ENCODE data around the gene ATXN1.

Gene ATXN1

DNA sequence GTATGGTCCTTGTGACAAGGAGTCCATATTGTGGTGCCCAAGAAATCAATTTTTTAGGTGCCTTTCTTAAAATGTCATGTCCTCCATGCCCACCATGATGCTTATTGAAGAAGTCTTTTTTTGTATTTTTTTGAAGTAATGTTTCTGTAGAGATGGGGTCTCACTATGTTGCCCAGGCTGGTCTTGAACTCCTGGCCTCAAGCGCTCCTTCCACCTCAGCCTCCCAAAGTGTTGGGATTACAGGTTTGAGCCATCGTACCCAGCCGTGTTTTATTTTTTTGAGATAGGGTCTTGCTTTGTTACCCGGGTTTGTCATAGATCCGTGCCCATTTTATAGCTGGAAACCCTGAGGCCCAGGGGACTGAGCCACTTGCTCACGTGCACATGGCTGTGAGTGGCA lies 238.3 kb downstream of the ATXN1 start:
- DNase-seq, result no peak

DNA sequence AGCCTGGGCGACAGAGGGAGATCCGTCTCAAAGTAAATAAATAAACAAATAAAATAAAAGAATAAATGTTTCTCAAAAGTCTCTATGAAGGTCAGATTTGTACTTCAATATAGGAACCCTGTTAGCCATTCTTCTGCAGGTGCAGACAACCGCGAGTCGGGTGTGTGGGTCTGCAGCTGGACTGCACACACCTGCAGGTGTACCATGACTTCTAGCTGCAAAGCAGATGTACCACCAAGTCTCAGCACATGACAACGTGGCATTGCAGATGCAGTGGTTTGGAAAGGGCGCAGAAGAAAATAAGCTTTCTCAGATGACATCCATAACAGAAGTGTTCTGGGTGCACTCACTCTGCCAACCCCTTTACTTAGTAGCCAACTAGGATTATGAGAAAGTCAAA lies 239.7 kb downstream of the ATXN1 start:
- DNase-seq, result no peak

DNA sequence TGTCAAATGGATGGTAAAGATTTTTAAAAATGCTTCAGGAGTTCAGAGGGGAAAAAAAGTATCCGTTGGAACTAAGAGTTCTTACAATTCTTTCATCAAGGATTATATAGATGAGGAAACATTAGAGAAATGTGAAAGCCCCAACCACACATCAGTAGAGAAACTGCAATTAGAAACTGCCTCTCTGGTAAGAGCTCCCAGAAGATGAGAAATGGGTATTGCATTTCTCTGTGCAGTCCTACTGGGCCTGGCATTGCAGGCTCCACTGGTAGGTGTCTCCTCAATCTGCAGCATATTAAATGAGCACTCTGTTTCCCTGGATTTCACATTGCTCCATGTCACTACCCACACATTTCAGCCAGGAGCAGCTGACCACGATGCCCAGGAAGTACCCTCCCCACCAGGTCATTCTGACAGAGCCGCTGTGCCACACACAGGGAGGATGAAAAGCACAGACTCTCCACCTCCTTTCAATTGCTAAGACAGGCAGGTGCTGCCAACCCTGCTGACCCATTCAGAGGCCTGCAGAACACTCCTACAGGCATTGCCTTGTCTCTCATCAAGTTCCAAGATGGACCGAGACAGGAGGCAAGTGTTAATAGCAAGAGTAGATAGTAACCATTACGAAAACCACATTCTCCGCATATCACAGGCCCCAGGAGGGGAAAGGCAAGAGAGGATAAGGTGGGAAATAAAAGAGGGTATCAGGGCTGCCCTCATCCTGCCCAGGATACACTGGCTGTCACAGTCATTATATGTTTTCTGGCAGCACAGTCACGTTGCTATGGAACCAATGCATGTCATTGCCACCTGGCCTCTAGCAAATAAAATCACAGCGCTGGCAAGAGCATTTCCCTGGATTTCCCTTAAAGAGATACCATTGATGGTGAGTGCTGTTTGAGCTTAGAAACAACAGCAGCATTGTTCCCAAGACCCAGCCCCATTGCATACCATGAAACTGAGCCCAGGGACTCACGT lies 241.7 kb downstream of the ATXN1 start:
- no peak for DNase-seq

DNA sequence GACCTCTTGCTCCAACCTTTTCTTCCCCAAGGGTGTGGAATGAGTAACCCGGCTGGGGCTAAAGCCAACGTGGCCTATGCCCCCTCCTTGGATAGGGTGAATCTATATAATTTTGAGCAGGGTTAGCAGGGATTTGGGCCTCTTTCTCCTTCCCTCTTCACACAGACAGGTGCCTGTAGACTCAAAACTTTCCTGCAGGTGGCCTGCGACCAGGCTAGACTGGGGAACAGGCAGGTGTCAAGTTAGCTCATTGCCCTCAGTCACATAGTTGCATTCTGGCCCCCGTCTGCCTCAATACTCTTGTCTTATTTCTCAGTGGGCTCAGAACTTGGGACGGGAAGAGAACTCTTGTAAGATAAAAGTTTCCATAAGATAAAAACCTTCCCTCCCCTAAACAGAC lies 243.0 kb downstream of the ATXN1 start:
- no peak for DNase-seq

DNA sequence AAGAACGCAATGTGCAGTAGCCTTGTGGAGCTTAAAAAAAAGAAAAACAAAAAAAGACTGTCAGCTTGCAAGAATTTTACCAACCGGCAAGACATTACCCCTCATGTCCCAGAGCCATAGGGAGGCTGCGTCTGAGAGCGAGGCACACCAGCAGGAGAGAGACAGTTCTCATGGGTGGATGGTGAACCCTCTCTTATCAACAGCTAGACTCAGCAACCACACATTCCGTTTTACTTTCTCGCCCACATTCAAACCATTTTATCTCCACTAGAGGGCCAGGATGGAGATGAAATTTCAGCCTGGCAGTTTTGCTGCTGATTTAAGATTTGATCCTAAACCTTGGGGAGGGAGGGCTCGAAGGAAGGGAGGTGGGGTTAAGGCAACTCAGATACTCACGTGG lies 247.0 kb downstream of the ATXN1 start:
- no peak for DNase-seq

DNA sequence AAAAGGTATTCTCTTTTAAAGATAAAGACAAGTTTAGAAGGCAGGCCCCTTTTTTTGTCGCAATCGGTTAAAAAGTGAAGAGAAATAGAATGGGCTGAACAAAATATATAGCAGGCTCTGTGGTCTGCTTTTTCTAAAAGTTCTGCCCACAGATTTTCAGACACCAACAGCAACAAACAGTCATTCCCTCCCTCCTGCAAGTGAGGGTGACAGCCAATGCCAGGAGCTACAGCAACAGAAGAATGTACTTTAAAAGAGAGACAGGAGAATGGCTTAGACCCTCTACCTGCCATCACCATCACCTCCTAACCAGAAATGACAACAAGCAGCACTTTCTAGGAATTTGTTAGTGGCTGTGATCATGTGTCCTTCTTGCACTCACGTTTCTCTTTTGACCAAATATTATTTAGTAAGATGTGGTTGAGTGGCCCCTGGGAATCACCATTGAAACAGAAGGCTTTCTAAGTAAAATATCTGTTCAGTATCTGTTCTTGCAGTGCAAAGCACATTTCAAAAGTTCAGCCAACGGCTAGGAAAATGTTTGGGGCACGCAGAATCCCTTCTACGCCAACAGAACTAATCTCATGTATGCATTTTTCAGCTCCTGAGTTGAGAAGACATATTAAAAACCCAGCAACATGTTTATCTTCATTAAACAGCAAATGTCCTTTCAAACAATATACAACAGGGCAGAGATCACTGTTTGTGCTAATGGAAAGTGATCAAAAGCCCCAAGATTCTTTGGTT lies 248.5 kb downstream of the ATXN1 start:
- DNase-seq, result no peak

DNA sequence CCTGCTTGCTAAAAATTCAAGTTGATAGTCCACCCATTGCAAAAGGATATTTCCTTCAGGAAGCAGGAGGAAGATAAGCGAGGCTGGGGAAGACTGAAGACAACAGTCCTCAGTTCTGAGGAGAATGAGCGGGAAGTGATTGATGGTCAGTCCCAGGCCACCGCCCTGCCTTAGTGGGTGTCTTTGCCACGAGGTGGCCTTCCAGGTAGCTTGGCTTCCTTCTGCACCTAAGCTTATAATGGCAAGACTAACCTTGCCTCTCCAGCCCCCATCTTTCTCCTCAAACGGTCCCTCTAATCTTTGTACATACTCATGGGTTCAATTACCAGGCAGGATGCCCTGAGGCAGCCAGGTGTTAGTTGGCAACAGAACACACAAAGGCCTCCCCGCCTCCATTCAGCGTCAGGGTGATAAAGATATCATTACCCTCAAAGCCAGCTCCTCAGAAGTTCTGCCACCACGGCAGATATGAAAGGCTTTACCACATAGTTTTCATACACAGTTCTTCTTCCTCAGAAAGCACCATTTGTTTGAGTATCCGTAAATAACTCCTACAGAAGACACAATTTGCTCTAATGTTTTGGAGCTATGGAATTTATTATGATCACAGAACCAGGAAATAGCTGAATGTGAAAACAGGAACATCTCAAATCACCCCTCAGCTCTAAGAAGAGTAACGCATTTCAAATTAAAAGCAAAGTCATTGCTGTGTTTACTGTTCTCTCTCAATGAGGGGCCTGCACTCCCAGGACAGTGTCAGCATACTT lies 249.4 kb downstream of the ATXN1 start:
- DNase-seq, result no peak

DNA sequence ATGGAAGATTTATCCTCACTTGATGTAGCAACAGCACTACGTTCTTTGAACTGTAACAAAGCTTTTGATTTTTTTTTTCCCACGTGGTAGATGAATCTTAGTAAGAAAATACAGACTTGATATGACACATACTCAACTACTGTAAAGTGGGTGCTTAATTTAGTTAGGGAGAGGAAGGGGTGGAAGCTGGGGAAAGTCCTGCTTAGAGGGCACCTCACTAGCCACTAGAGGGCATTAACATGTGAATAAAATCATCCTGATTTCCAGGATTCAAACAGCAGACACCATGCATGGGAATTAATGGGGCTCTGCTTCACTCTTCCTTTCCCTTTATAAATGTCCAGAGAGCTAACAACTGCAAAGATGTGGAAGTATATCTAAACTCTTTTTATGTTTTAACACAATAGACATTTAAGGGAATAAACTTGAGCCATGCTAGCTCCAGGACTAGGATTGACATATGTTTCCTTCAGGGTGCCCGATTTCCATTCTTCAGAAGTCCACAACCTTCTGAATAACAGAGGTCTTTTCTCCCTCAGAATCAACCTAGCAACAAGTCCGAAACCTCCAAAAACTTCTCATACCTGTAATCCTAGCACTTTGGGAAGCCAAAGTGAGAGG lies 250.1 kb downstream of the ATXN1 start:
- DNase-seq, result no peak

DNA sequence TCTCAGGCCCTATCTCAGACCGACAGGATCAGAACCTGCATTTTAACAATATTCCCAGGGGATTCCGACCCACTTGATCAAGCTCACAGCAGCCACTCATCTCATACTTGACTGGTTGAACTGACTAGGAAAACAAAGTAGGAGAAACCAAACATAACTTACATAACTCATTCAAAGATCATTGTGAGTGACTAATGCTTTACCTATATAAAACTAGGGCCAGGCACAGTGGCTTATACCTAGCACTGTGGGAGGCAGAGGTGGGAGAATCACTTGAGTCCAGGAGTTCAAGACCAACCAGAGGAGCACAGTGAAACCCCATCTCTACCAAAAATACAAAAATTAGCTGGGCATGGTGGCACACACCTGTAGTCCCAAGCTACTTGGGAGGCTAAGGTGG lies 251.0 kb downstream of the ATXN1 start:
- DNase-seq, result no peak

DNA sequence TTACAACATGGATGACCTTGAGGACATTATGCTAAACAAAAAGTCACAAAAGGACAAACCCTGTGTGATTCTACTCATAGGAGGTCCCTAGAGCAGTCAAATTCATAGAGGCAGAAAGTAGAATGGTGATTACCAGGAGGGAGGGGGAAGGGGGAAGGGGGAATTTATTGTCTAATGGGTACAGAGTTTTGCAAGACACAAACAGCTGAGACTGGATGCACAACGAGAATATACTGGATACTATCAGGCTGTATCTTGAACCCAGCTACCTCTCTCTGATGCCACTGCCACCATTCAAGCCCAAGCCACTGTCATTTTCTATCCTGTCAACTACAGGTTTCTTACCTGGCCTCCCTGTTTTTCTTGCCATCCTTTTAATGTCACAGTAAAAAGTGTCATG lies 252.3 kb downstream of the ATXN1 start:
- no peak for DNase-seq

DNA sequence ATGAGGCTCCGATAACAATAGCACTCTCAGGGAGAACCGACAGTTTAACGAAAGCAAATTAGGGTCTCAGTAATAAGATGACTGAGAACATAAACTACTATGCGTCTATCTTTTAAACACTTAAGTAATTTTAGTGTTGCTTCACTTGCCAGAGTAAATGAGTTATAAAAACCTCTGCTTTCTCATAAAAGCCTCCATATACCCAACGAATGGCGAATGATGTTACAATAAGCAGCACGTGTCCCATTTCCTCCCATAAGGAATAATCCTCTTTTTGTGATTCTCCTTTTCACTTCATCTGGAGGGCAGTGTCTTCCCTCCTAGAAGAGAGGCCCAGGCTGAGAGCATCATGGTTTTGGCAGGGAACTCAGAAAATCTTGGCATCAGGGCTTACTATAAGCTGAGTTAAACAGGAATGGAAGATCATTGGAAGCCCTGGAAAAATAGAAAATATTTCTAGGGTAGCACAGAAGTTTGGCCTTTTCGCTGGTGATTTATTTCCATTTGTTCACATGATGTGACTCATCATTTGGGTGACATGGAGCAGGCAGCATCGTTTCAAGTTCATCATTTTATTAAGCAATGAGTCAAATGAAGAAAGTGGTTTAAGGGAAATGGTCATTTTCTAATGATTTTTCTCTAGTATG lies 255.4 kb downstream of the ATXN1 start:
- no peak for DNase-seq

DNA sequence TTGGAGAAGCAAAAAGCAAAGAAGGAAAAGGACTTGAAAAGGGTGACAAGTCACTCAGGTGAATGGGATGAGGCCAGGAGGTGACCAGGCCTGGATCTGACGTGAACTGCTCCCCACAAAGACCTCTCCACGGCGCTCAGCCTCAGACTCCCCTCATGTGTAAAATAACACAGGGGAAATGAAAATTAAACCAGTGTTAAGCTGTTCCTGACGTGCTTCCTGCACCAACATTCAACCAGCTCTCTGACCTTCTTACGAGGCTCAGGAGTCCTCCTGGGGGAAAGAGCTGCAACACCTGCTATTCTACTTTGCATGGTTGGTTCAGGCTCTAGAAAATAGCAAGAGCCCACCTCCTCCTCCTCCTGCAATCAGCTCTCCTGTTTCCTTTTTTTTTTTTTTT lies 256.7 kb downstream of the ATXN1 start:
- DNase-seq, result no peak

DNA sequence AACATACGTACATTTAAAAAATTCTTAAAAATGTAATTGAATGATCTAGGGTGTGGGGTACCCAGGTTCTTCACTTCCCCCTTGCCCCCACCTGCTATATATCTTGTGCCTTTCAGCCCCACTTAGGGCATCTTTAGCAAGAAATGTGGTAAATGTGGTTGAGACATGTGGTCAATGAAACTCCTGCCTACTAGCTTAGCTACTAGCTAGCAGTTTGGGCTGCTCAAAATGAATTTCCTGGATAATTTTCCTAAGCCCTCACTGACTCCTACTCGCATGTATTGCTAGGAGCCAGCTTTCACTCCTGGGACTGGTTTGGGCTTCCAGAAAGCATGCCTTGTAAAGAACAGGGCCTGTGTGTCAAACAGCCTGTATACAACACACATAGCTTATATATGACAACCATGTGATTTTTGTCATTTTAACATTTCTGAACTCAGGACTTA lies 257.3 kb downstream of the ATXN1 start:
- no peak for DNase-seq

DNA sequence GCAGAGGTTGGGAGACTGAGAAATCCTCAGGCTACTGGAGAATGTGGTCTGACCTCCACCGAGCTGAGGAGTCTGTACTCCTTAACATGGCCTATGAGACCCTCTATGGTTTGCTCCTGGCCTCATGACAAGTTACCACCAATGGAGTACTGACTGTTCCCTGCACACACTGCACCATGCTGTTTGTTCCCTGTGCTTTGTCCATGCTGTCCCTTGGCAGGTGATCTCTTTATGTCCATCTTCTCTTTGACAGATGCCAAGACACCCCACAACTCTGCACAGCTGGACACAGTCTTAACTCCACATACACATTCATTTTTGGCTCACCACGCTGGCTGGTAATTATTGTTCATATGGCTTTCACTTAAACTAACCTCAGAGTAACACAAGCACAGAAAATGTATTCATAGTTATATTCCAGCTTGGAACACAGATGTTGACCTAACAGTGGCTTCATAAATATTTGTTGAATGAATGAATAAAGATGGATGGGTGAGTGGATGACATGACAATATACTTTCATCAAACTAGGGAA lies 258.0 kb downstream of the ATXN1 start:
- DNase-seq, result no peak

DNA sequence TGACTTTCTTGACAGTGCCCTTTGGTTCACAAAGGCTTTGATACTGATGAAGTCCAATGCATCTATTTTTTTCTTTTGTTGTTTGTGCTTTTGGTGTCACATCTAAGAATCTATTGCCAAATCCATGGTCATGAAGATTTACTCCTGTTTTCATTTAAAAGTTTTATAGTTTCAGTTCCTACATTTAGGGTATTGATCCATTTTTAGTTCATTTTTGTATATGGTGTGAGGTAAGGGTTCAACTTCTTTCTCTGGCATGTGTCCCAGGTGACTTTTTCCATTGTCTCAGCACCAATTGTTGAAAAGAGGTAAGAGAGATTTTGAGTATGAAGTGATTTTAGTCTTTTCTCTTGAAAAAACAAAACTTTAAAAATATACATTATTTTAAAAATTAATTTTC lies 262.3 kb downstream of the ATXN1 start:
- DNase-seq, result no peak

DNA sequence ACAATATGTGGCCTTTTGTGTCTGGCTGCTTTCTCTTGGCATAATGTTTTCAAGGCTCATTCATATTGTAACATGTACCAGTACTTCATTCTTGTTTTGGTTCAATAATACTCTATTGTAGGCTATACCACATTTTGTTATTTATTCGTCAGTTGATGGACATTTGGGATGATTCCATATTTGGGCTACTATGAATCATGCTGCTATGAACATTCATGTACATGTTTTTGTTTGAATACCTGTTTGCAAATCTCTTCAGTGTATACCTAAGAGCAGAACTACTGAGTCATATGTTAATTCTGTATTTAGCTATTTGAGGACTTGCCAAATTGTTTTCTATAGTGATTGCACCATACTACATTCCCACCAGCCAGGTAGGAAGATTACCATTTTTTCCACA lies 263.0 kb downstream of the ATXN1 start:
- no peak for DNase-seq

DNA sequence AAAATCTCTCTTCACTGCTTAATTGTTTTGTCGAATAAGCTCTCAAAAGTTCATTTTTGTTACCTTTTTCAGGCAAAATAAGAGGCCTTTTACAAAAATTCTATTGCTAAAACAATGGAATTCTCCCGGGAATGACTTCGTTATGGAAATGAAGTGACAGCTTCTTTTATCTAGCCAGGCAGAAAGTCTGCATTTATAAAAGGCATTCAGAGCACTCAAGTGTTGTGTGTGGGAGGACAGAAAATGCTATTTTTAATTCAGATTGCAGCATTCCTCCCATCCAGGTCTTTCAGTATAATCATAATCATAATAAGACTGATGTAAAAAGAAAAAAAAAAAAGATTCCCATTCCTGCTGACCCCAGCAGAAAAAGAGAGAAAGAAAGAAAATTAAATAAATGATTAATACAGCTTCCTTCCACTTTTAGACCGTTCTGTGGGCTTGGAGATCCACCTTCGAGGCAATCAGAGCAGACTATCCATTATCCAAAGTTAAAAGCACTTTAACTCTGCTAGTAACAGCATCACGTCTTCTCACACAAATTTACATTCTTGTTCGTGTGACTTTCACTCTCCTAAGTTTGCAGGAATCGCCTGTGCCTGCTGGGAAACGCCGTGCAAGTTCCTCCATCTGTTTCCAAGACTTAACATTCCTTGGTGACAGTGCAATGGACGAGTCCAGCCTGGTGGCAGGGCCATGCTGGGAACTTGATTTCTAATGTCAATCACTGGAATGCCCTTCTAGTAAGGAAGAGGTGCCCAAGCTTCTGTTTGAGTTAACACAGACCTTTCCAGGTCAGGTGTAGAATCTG lies 264.1 kb downstream of the ATXN1 start:
- DNase-seq, result no peak

DNA sequence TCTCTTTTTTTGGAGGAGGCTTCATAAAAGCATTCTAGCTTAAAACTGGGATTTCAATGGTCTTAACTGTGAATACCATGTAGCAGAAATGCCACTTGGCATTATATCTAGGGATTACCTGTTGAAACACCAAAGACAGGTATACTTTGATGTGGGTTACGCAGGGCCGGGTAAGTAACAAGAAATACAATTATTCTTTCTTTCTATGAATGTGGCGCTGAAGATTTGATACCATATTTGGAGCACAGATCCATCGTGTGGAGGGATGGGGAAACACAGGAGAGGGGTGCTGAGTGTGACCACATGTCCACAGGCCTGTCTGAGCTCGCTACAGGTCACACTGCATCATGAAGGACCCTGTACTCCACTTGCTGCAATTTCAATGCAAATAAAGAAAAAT lies 265.1 kb downstream of the ATXN1 start:
- no peak for DNase-seq

DNA sequence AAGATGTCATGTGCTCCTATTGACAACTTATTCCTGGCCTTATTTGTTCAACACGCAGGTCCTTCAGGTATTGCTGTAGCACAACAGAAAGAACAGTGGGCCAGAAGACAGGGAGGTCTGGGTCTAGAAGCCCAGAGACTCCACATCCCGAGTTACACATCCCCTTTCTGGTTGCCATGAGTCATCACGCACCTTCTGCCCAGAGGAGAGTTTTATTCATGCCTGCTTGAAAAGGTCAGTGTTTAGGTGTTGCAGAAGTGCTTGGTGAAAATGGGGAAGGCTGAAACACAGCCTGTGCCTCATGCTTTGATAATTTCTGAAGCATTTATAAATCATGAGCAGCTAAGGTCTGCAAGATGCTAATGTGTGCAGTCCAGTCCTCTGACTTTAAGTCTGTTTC lies 266.5 kb downstream of the ATXN1 start:
- no peak for DNase-seq

DNA sequence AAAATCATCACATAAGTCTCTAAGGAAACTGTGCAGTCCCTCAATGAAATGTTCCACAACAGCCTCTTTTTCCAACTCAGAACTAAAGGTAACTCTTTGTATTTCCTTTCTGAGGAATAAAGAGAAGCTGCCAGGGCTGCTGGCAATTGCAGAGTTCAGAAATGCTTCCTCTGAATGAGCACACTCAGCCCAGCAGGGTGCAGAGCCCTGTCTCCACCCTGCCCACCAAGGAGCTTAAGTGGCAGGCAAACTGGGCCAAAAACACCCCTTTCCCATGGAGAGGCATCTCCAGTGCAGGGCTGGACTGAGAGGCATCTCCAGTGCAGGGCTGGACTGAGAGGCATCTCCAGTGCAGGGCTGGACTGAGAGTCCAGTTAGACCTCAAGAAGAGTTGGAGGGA lies 267.5 kb downstream of the ATXN1 start:
- no peak for DNase-seq

DNA sequence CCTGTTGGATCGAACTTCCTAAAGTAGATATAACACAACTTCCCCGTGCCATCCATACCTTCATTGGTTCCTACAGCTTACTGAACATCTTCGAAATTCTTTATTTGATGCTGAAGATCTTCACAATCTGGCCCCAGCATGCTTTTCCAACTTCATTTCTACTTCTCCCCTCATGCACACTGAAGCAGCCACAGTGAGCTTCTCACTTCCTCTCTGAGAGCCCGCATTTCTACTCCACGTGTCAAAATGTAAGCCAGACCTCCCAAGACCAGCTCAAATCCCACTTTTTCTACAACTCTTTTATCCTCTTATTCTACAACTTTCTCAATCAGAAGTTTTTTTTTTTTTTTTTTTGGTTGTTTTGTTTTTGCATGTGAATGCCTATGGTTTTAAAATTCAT lies 268.1 kb downstream of the ATXN1 start:
- DNase-seq, result no peak
